Fibroblast of lung (primary cell): ENCODE data around the gene CD36.

ENCODE experiments used
- EZH2 ChIP-seq: IDR thresholded peaks from 2 replicates; pipeline ENCODE4 v1.5.1; 2012; ENCODE audit warnings: low read length, control low read depth, mild to moderate bottlenecking; ENCODE audit errors: missing control alignments
- TF ChIP-seq, protein P1 (sequence below), 2 donors: IDR thresholded peaks in 1 of 2; conservative IDR thresholded peaks in 1 of 2; 1 replicate in 1 of 2; 2 replicates in 1 of 2; pipeline ENCODE4 v1.5.1; 2011 to 2012; ENCODE audit warnings: low read length in 2 of 2, control low read depth in 1 of 2, inconsistent platforms in 1 of 2, low read depth in 1 of 2, mild to moderate bottlenecking in 1 of 2

GRCh38 chr7:80640846-80641245 is 2.4 kb downstream of the CD36 start:
- TF ChIP-seq EZH2 = no peak
- TF ChIP-seq, protein P1, sequence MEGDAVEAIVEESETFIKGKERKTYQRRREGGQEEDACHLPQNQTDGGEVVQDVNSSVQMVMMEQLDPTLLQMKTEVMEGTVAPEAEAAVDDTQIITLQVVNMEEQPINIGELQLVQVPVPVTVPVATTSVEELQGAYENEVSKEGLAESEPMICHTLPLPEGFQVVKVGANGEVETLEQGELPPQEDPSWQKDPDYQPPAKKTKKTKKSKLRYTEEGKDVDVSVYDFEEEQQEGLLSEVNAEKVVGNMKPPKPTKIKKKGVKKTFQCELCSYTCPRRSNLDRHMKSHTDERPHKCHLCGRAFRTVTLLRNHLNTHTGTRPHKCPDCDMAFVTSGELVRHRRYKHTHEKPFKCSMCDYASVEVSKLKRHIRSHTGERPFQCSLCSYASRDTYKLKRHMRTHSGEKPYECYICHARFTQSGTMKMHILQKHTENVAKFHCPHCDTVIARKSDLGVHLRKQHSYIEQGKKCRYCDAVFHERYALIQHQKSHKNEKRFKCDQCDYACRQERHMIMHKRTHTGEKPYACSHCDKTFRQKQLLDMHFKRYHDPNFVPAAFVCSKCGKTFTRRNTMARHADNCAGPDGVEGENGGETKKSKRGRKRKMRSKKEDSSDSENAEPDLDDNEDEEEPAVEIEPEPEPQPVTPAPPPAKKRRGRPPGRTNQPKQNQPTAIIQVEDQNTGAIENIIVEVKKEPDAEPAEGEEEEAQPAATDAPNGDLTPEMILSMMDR (conservative IDR thresholded peaks at IDR 0.05 in 1 of 2, IDR thresholded peaks at IDR 0.05 in 1 of 2; ENCODE audit: low read depth in 1 of 2, low read length in 2 of 2) = no peak
